Activated T-cell treated with anti-CD3 and anti-CD28 coated beads, Interleukin-2, amount 50 U/mL, for 72 hours (primary cell): ENCODE results near the gene MAP3K7CL. TPM values are rescaled to one million over a fixed set of nuclear protein-coding genes. Genes with fewer than 3 reads are reported as not detected.
A peak's percentile ranks its signal among the peaks of the same experiment; 100 is the strongest.
"Not testable (repeated sequence)": the region's sequence is repeated elsewhere in the genome, so short reads cannot be mapped to it uniquely, and the experiment has no call there.

Source experiments
- ATAC-seq, 2 donors: fragments of 150-1000 bp; cut with Tn5 transposase; replicated peaks in 1 of 2; 2 replicates each; pipeline ENCODE4 v1.10.0; 2021; ENCODE audit warnings: moderate library complexity in 2 of 2, mild to moderate bottlenecking in 1 of 2
- DNase-seq, 2 donors: peaks; one replicate each; pipeline ENCODE4 v3.0.0; 2021 to 2022; ENCODE audit warnings: mixed read lengths in 1 of 2
- H3K27ac Mint-ChIP-seq: one replicate; pipeline ENCODE4 v1.8.0; 2022; ENCODE audit warnings: mild to moderate bottlenecking, moderate library complexity, mixed read lengths
- H3K27me3 Mint-ChIP-seq: one replicate; pipeline ENCODE4 v1.8.0; 2022; ENCODE audit warnings: low read depth, mixed read lengths
- H3K36me3 Mint-ChIP-seq, 2 donors: one replicate each; pipeline ENCODE4 v1.8.0; 2022; ENCODE audit warnings: mixed read lengths in 2 of 2, mild to moderate bottlenecking in 1 of 2; ENCODE audit not compliant: insufficient read depth in 2 of 2
- H3K4me1 Mint-ChIP-seq: one replicate; pipeline ENCODE4 v1.8.0; 2022; ENCODE audit warnings: low read depth, mixed read lengths
- H3K4me3 Mint-ChIP-seq, 2 donors: one replicate each; pipeline ENCODE4 v1.8.0; 2022; ENCODE audit warnings: mild to moderate bottlenecking in 2 of 2, mixed read lengths in 2 of 2, moderate library complexity in 2 of 2
- H3K9me3 Mint-ChIP-seq, 2 donors: one replicate each; pipeline ENCODE4 v1.8.0; 2022; ENCODE audit warnings: mixed read lengths in 2 of 2
- total RNA-seq, 2 donors: library from RNA; stranded (reverse); gene quantifications; one replicate each; pipeline ENCODE4 v1.2.3, GENCODE V29; 2022

Gene MAP3K7CL
- total RNA-seq, 2 donors from 2014 or later = 9.6 to 10.3 TPM

GRCh38 chr21:29145354-29145782 lies 14.9 kb downstream of the MAP3K7CL start:
- no peaks in the 10 kb centered on the region for H3K27me3 Mint-ChIP-seq
- ATAC-seq = peak; percentile 41 to 44
- H3K4me3 Mint-ChIP-seq = no peak overlapping the region
- DNase-seq = peak in 1 of 2 donors; percentile 4
- peaks cover 23% of the 10 kb centered on the region for H3K4me1 Mint-ChIP-seq
- no peaks in the 10 kb centered on the region for H3K36me3 Mint-ChIP-seq
- H3K9me3 Mint-ChIP-seq = no peaks in the 10 kb centered on the region
- H3K27ac Mint-ChIP-seq = no peak overlapping the region

GRCh38 chr21:29145852-29146453 lies 15.5 kb downstream of the MAP3K7CL start:
- ATAC-seq (no peak), DNase-seq (no peak)
- Mint-ChIP-seq H3K4me3 (no peak overlapping the region), H3K4me1 (peaks cover 23% of the 10 kb centered on the region), H3K36me3 (no peaks in the 10 kb centered on the region), H3K27ac (no peak overlapping the region), H3K27me3 (no peaks in the 10 kb centered on the region), H3K9me3 (no peaks in the 10 kb centered on the region)

DNA sequence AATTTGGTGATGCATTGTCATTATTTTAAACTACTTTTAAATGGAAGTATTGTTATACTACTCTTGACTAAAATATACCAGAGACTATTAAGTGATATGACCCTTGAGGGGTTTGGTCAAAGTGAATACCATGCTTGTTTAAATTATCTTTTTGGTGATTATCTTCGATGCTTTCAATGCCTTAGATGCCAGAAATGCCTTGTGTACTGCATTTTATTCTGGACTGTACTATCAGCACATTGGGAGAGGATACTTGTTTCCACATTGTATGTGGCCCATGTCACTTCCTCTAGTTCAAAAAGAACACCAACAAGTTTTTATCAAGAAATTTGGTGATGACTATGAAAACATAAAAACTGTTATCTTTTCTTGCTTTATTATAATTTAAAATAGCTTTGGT lies 16.3 kb downstream of the MAP3K7CL start:
- H3K9me3 Mint-ChIP-seq = no peaks in the 10 kb centered on the region
- H3K4me3 Mint-ChIP-seq = no peak overlapping the region
- no peak for ATAC-seq
- H3K36me3 Mint-ChIP-seq = no peaks in the 10 kb centered on the region
- H3K27ac Mint-ChIP-seq = no peak overlapping the region
- no peak for DNase-seq
- H3K4me1 Mint-ChIP-seq = peaks cover 23% of the 10 kb centered on the region
- H3K27me3 Mint-ChIP-seq = no peaks in the 10 kb centered on the region

DNA sequence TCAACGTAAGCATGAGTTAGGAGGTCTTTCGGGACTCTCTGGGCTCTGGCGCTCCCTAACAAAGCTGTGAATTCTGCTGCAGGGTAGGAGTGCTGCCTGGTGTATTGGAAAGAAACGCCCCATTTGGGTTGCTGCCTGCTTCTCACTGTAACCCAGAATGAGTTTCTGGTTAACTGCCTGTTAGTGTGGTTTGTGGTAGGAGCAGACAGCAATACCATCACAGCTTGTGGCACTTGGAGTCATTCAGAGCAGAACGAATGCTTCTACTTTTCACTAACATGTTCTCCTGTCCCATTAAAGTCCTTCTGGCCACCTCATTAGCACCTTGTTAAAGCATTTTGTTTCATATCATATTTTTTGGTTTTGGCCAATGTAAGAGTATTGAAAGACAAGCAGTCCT lies 18.1 kb downstream of the MAP3K7CL start:
- H3K4me3 Mint-ChIP-seq = no peak overlapping the region

DNA sequence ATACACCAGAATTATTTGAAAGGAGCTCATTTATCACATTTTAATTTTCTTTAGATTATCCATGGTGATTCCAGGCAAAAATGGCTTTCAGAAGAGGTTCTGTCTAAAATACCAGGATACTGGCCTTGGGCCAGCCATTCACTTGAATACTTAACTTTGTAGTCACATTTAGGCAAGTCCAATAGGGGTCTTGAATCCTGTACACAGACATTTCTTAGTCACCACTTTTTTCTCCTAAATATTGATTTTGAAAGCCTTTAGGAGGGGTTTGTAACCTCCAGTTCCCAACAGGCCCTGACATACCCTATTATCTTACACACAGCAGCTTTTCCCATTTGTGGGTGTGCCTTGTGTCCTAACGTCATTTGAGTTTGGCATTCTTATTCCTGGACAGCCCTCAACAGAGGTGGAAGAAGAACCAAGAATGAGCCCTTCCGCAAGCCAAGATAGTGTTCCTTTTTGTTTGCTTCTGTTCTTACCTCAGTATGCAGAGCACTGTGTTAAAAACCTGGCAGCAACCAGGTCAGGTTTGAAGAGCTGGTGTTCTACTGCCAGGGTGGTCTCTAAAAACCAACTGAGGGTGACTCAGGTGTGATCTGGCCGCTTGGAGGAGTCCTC lies 19.5 kb downstream of the MAP3K7CL start:
- Mint-ChIP-seq H3K4me3 (no peak overlapping the region), H3K4me1 (peaks cover 22% of the 10 kb centered on the region), H3K9me3 (no peaks in the 10 kb centered on the region), H3K36me3 (peaks cover 0 to 2% of the 10 kb centered on the region in 2 donors), H3K27ac (no peak overlapping the region), H3K27me3 (no peaks in the 10 kb centered on the region)
- ATAC-seq = no peak
- DNase-seq = no peak

More for the DNA sequence above, 18.1 kb downstream of the MAP3K7CL start:
- DNase-seq (peak; percentile 27 to 38), ATAC-seq (peak; percentile 89 to 92)
- Mint-ChIP-seq H3K9me3 (no peaks in the 10 kb centered on the region), H3K27me3 (no peaks in the 10 kb centered on the region), H3K36me3 (no peaks in the 10 kb centered on the region), H3K27ac (no peak overlapping the region), H3K4me1 (peaks cover 23% of the 10 kb centered on the region)

GRCh38 chr21:29151931-29152330 lies 21.5 kb downstream of the MAP3K7CL start:
- H3K4me3 Mint-ChIP-seq = no peak overlapping the region
- H3K27ac Mint-ChIP-seq = no peak overlapping the region
- no peaks in the 10 kb centered on the region for H3K27me3 Mint-ChIP-seq
- DNase-seq (no peak), ATAC-seq (no peak)
- H3K9me3 Mint-ChIP-seq = no peaks in the 10 kb centered on the region
- H3K36me3 Mint-ChIP-seq = peaks cover 0 to 2% of the 10 kb centered on the region in 2 donors
- H3K4me1 Mint-ChIP-seq = peaks cover 13% of the 10 kb centered on the region

DNA sequence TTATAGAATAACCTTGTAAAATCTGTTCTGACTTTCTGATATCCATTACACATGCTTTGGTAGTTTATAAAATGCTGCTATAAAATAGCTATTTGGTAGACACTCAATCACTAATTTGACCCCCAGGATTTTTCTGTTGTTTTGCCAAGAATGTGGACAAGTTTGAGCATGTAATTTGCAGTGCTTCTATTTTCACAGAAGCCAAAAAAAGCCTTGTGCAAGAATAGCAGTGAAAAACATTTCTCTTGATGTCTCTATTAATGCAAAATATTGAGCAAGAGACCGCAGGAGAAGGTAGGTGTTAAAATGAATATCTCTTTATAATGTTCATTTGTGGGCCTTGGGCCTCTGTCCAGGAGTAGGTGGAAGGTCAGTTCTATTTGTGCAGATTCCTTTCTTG lies 22.5 kb downstream of the MAP3K7CL start:
- Mint-ChIP-seq H3K27ac (no peak overlapping the region), H3K4me3 (no peak overlapping the region), H3K4me1 (peaks cover 13% of the 10 kb centered on the region), H3K9me3 (no peaks in the 10 kb centered on the region), H3K36me3 (peaks cover 0 to 2% of the 10 kb centered on the region in 2 donors), H3K27me3 (no peaks in the 10 kb centered on the region)
- ATAC-seq (no peak), DNase-seq (no peak)

- no peak overlapping the region for H3K27ac Mint-ChIP-seq
- DNase-seq (no peak), ATAC-seq (no peak)
- H3K9me3 Mint-ChIP-seq = no peaks in the 10 kb centered on the region
- H3K36me3 Mint-ChIP-seq = peaks cover 0 to 2% of the 10 kb centered on the region in 2 donors
- H3K27me3 Mint-ChIP-seq = no peaks in the 10 kb centered on the region
- H3K4me1 Mint-ChIP-seq = no peaks in the 10 kb centered on the region
- H3K4me3 Mint-ChIP-seq = no peak overlapping the region
Measured at GRCh38 chr21:29154270-29154669, 23.8 kb downstream of the MAP3K7CL start.

DNA sequence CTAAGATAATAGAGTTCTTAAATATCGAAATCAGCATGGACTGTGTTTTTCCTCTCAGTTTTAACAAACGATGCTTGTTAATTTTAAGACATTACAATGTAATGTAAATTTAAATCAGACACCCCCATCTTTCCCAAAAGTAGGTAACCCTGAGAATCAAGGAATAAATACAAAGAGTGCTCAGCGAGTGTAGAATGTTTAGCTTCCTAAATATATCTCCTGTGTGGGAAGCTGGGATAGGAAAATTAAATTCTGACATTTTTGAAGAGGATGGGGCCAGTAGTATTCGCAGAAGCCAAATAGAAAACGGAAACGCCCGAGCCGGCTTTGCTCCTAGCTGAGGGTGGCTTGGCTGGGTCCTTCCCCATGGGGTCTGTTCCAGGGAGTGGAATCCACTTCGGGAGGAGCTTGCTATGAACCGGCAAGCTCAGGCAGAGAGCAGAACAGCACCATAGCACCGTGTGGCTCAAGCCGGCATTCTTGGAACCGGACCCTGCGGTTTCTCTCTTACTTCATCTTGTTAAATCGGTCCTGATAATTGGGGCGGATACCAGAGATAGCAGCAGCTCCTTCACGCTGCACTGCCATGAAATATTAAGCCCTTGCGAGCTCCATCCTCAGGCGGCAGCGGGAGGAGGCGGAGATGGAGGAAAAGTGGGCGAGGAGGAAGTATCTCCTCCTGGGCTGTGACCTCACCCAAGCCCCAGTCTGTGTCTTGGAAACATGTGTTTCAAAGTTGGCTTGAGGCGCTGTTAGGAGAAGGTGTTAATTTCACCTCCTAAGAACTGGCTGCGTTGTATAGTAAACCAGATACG lies 24.9 kb downstream of the MAP3K7CL start:
- DNase-seq (no peak), ATAC-seq (no peak)
- Mint-ChIP-seq H3K27me3 (no peaks in the 10 kb centered on the region), H3K36me3 (peaks cover 0 to 2% of the 10 kb centered on the region in 2 donors), H3K9me3 (no peaks in the 10 kb centered on the region), H3K27ac (no peak overlapping the region), H3K4me3 (no peak overlapping the region), H3K4me1 (no peaks in the 10 kb centered on the region)

DNA sequence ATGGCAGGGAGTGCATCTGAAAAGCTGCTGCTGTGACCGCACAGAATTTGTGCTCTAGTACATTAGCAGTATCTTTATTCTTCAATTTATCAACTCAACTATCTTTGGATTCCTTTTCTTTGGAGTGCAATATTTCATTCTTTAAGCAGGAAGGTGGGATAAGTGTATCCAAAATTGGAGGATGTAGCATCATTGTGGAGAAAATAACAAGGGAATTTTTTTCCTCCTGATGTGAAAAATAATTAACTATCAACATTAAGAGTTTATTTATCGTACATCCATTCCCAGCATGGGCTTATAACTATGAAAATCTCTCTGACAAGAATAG lies 25.5 kb downstream of the MAP3K7CL start:
- Mint-ChIP-seq H3K27me3 (no peaks in the 10 kb centered on the region), H3K4me1 (no peaks in the 10 kb centered on the region), H3K9me3 (no peaks in the 10 kb centered on the region), H3K36me3 (peaks cover 0 to 2% of the 10 kb centered on the region in 2 donors), H3K4me3 (no peak overlapping the region), H3K27ac (no peak overlapping the region)
- DNase-seq (no peak), ATAC-seq (no peak)

GRCh38 chr21:29157080-29157479 lies 26.6 kb downstream of the MAP3K7CL start:
- H3K27me3 Mint-ChIP-seq = no peaks in the 10 kb centered on the region
- no peaks in the 10 kb centered on the region for H3K9me3 Mint-ChIP-seq
- H3K4me1 Mint-ChIP-seq = no peaks in the 10 kb centered on the region
- no peak overlapping the region for H3K27ac Mint-ChIP-seq
- ATAC-seq = no peak
- no peak for DNase-seq
- no peak overlapping the region for H3K4me3 Mint-ChIP-seq
- peaks cover 0 to 2% of the 10 kb centered on the region in 2 donors for H3K36me3 Mint-ChIP-seq

DNA sequence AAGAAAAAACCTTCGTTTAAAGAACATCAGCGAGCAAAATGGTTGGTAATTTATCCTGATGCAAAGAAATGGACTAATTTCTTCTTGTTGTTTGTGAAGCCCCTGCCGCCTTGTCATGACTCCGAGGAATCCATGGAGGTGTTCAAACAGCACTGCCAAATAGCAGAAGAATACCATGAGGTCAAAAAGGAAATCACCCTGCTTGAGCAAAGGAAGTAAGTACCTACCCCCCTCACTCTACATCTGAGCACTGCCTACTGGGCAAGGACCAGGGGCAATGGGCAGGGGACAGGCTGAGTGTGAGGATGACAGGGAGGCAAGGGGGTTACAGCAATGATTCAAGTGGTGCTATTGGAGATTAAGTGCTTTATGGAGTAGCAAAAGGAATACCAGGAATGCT lies 29.4 kb downstream of the MAP3K7CL start:
- no peaks in the 10 kb centered on the region for H3K27me3 Mint-ChIP-seq
- DNase-seq (no peak), ATAC-seq (no peak)
- no peaks in the 10 kb centered on the region for H3K9me3 Mint-ChIP-seq
- H3K36me3 Mint-ChIP-seq = no peaks in the 10 kb centered on the region
- H3K4me1 Mint-ChIP-seq = no peaks in the 10 kb centered on the region
- H3K4me3 Mint-ChIP-seq = no peak overlapping the region
- no peak overlapping the region for H3K27ac Mint-ChIP-seq

GRCh38 chr21:29162825-29163224 lies 32.4 kb downstream of the MAP3K7CL start:
- DNase-seq, ATAC-seq, H3K9me3 Mint-ChIP-seq, H3K4me3 Mint-ChIP-seq, H3K36me3 Mint-ChIP-seq, H3K4me1 Mint-ChIP-seq, H3K27ac Mint-ChIP-seq, H3K27me3 Mint-ChIP-seq: not testable (repeated sequence)
